GM13977 (cell line): Measurements from ENCODE around the gene CDH4.

Experiments
- DNase-seq: peaks from one replicate; pipeline ENCODE4 v3.0.0; 2012; ENCODE audit warnings: low spot score
- in situ Hi-C: fragments of 300-500 bp; cut with MboI; formaldehyde crosslinking; loops from one replicate; pipeline ENCODE4 v1.12.0; 2022; ENCODE audit warnings: low sequenced_read_pairs, low pct_unique_long_range_greater_than_20kb, mixed read lengths, inconsistent platforms; ENCODE audit not compliant: unreplicated experiment
- TF ChIP-seq, protein P1 (sequence below): IDR thresholded peaks from 2 replicates; pipeline ENCODE4 v1.5.1; 2012; ENCODE audit warnings: mild to moderate bottlenecking, control low read depth; ENCODE audit not compliant: insufficient read depth; ENCODE audit errors: extremely low read depth, missing control alignments

The CDH4 gene

DNA sequence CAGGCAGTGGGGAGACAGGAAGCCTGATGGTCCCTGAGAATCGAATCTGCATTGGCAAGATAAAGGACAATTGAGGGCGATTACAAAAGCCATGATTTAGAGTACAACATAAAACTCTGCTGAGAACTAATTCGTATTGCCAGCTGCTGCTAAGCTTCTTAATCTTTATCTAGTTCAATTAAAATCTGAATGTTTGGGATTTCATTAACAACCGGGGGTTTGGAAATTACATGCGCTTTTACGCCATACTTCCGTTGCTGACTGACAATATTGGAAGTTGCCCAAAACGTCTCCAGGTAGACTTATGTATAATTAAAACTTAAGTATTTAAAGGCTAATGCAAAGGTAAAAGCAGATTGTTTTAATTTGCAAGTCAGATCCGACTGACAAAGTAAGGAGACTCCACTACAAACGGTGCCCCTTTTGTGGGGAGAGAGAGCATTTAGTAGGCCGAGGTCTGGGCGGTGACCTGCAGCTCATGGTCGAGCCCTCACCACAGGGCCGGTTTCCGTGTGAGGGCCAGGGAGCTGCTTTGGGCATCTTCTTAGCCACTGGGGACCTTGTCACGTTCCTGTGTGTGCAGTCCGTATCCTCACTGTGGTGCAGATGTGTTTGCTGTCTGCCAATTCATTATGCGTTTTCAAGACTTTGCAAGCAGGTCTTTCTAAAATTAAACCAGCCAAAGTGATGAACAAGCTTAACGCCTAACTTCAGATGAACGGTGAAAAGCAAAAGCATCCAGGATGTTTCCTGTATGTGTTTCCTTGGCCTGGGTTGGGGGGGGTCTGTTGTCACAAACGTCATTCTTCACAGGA lies 49.9 kb downstream of the CDH4 start:
- in situ Hi-C loops, result no loop called here
- TF ChIP-seq, protein P1, sequence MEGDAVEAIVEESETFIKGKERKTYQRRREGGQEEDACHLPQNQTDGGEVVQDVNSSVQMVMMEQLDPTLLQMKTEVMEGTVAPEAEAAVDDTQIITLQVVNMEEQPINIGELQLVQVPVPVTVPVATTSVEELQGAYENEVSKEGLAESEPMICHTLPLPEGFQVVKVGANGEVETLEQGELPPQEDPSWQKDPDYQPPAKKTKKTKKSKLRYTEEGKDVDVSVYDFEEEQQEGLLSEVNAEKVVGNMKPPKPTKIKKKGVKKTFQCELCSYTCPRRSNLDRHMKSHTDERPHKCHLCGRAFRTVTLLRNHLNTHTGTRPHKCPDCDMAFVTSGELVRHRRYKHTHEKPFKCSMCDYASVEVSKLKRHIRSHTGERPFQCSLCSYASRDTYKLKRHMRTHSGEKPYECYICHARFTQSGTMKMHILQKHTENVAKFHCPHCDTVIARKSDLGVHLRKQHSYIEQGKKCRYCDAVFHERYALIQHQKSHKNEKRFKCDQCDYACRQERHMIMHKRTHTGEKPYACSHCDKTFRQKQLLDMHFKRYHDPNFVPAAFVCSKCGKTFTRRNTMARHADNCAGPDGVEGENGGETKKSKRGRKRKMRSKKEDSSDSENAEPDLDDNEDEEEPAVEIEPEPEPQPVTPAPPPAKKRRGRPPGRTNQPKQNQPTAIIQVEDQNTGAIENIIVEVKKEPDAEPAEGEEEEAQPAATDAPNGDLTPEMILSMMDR, result no peak

DNA sequence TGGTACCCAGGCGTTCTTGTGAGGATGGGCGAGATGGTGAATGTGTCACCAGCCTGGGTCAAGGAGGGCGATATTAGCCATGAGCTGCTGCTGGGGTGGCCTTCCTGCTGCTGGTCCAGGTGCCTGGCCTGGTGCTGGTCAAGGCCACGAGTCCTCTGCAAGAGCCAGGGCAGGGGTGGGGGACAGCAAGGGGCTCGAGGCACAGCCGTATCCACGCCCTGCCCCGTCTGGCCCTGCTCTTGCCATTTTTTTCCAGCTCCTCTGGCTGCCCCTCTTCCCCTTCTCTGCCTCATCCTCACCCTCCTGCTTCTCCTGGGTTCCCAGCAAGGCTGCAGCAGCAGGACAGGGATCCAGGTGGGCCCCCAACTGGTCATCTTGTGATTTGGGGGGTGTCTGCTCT lies 51.2 kb downstream of the CDH4 start:
- in situ Hi-C loops, result no loop called here
- DNase-seq, result no peak
- TF ChIP-seq, protein P1, result no peak

More for the DNA sequence above, 49.9 kb downstream of the CDH4 start:
- DNase-seq, result no peak

DNA sequence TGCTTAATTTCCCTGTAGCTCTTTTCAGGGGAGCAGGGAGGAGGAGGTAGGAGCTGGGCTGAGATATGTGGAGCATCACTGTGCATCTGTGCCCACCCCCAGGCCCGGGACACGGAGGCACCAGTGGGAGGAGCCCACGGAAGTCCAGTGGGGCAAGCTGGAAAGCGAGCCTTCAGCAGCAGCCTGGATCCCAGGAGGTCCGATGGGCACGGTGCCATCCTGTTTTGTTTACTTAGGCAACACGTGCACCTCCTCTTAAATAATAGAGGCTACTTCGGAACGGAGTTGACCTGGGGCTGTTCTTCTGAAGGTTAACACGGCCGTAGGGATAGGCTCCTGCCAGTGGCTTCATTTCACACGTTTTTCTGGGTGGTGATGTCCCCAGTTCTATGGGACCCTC lies 51.6 kb downstream of the CDH4 start:
- TF ChIP-seq, protein P1, result no peak
- in situ Hi-C loops, result no loop called here
- no peak for DNase-seq

DNA sequence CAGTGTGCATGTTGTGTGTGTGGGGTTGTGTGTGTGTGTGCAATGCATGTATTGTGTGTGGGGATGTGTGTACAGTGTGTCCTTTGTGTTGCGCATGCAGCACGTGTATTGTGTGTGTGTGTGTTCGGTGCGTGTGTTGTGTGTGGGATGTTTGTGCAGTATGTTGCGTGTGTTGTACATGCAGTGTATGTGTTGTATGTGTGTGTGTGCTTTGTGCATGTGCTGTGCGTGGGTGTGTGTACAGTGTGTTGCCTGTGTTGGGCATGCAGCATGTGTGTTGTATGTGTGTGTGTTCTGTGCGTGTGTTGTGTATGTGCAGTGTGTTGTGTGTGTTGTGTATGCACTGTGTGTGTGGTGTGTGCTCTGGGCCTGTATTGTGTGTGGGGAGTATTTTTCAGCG lies 52.7 kb downstream of the CDH4 start:
- in situ Hi-C loops, result no loop called here
- no peak for DNase-seq
- TF ChIP-seq, protein P1, result no peak

DNA sequence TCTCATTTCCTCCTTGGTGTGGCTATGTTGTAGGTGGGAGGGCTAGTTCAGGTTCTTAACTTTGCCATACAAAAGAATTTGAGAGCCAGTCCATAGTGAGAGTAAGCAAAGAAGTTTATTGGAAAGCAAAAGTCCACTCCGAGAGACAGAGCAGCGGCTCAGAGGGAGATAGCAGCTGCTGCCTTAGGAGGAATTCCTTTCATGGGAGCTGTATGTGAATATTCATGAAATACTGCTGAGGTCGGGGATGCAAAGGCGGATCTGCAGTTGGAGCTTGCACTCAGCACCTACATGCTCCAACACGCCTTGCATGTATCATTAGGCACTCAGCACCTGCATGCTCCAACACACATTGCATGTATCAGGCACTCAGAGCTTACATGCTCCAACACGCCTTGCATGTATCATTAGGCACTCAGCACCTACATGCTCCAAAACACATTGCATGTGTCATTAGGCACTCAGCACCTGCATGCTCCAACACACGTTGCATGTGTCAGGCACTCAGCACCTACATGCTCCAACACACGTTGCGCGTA lies 54.9 kb downstream of the CDH4 start:
- DNase-seq, result no peak
- in situ Hi-C loops, result no loop called here
- TF ChIP-seq, protein P1, result no peak

DNA sequence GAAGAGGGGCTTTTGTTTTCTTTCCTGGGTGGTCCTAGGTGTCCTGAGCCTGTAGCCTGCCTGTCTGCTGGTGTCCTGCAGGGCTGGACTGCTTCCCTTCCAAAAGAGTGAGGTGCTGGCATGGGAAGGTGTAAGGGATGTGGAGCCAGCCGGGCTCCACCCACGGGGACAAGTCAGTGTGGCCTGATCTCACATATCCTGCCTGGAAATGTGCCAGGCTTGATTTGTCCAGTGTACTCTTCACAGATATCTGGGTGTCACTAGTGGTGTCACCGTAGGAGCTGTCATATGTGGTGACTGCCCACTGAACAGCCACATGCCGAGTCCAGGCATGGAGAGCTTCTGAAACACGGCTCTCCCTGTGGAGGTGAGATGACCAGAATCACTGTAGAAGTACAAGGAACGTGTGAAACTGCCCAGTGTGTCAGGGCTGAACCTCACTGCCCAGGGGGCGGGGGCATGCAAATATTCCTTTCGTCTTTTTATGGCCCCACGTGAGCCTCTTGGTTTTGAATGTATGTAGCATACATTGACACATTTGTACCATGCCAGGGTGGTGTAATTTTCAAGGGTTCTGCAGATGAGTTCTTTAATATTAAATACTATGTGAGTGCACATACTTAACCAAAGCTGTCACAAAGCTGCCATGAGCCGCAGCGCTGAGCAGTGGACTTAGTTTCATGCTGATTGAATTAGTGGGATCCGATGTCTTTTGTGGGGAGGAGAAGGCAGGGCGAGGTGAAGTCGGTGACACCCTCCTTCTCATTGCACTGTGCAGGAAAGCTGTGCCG lies 55.8 kb downstream of the CDH4 start:
- TF ChIP-seq, protein P1, result no peak
- in situ Hi-C loops, result no loop called here
- DNase-seq, result no peak
